CD4-positive, alpha-beta T cell (primary cell): Measurements from ENCODE around the gene KRTAP24-1. TPM values are rescaled to one million over a fixed set of nuclear protein-coding genes. Genes with fewer than 3 reads are reported as not detected.

Source experiments
- ATAC-seq: fragments of 200-7000 bp; cut with Tn5 transposase; one replicate; pipeline ENCODE4 v1.10.0; 2022; ENCODE audit warnings: mild to moderate bottlenecking; ENCODE audit not compliant: poor library complexity
- CTCF ChIA-PET: fragments of 350-600 bp; sonication (Branson Sonifier 250); formaldehyde crosslinking; loops from one replicate; lab custom pipeline; 2021; ENCODE audit warnings: antibody characterized with exemption, inconsistent platforms; lab: Charles Lee
- POLR2A ChIA-PET: fragments of 350-600 bp; sonication (Branson Sonifier 250); formaldehyde crosslinking; loops from one replicate; lab custom pipeline; 2021; ENCODE audit warnings: antibody characterized with exemption, inconsistent platforms; lab: Charles Lee
- DNase-seq, 14 experiments: peaks; one replicate each; pipeline ENCODE4 v3.0.0-alpha.2; 2013 to 2020; ENCODE audit warnings: mixed read lengths in 2 of 14
- H3K27ac ChIP-seq, 2 donors: one replicate each; pipeline versions ENCODE4 v1.5.1 to v1.7.0; 2013; ENCODE audit warnings: low read length in 2 of 2, low read depth in 1 of 2, mild to moderate bottlenecking in 1 of 2
- H3K27me3 ChIP-seq, 2 experiments: 1 replicate in 1 of 2; 2 replicates in 1 of 2; pipeline versions ENCODE4 v1.6.1 to v1.7.0; 2013; ENCODE audit warnings: low read length in 2 of 2, control low read depth in 1 of 2, mild to moderate bottlenecking in 1 of 2, moderate library complexity in 1 of 2; ENCODE audit not compliant: insufficient read depth in 2 of 2, control insufficient read depth in 1 of 2
- H3K36me3 ChIP-seq: one replicate; pipeline ENCODE4 v1.6.1; 2013; ENCODE audit warnings: low read length, control low read depth; ENCODE audit not compliant: insufficient read depth
- H3K4me1 ChIP-seq: one replicate; pipeline ENCODE4 v1.6.1; 2013; ENCODE audit warnings: low read length, control low read depth; ENCODE audit not compliant: insufficient read depth
- H3K4me3 ChIP-seq: one replicate; pipeline ENCODE4 v1.5.1; 2013; ENCODE audit warnings: mild to moderate bottlenecking, low read length, moderate library complexity
- H3K9me3 ChIP-seq, 2 experiments: 1 replicate in 1 of 2; 2 replicates in 1 of 2; pipeline versions ENCODE4 v1.6.1 to v1.7.0; 2013; ENCODE audit warnings: low read length in 2 of 2, mild to moderate bottlenecking in 2 of 2, control low read depth in 1 of 2, moderate library complexity in 1 of 2; ENCODE audit not compliant: control insufficient read depth in 1 of 2, insufficient read depth in 1 of 2
- H3K27ac Mint-ChIP-seq: one replicate; pipeline ENCODE4 v1.8.0; 2020; ENCODE audit warnings: mixed read lengths
- H3K27me3 Mint-ChIP-seq: one replicate; pipeline ENCODE4 v1.8.0; 2021; ENCODE audit warnings: mixed read lengths
- H3K36me3 Mint-ChIP-seq: one replicate; pipeline ENCODE4 v1.8.0; 2021; ENCODE audit warnings: low read depth, mixed read lengths
- H3K4me1 Mint-ChIP-seq: one replicate; pipeline ENCODE4 v1.8.0; 2021; ENCODE audit warnings: low read depth, mixed read lengths
- H3K4me3 Mint-ChIP-seq: one replicate; pipeline ENCODE4 v1.8.0; 2020; ENCODE audit warnings: mild to moderate bottlenecking, mixed read lengths
- H3K9me3 Mint-ChIP-seq: one replicate; pipeline ENCODE4 v1.8.0; 2020; ENCODE audit warnings: mixed read lengths
- CTCF ChIP-seq: fragments of 200-600 bp; IDR thresholded peaks from one replicate; pipeline ENCODE4 v1.8.0; 2022; ENCODE audit warnings: antibody characterized with exemption, mild to moderate bottlenecking
- intact Hi-C, 2 experiments: fragments of 100-400 bp; cut with DNase I in 1 of 2; cut with micrococcal nuclease in 1 of 2; formaldehyde crosslinking; loops; one replicate each; pipeline versions ENCODE4 v1.15.1 to v1.9.0; 2023 to 2025; cut with DNase I, micrococcal nuclease
- polyA plus RNA-seq, 2 donors: library from polyadenylated mRNA; unstranded; fragments of 120-200 nt; gene quantifications; one replicate each; pipeline ENCODE4 v1.2.1, GENCODE V29; 2013
- total RNA-seq, 174 experiments: library from RNA in 2 of 174; stranded (reverse) in 2 of 174; gene quantifications; one replicate each; pipeline ENCODE4 v1.2.3 and lab custom pipeline; 2021 to 2026

Gene KRTAP24-1
- total RNA-seq (not detected), total RNA-seq (lab: John Stamatoyannopoulos, UW) (0 reads per million in 172 experiments)
- polyA plus RNA-seq (2013, experiment 1 of 2) = not detected
- polyA plus RNA-seq (2013, experiment 2 of 2) = not detected

GRCh38 chr21:30282850-30283249 lies at the start of gene KRTAP24-1:
Gene KRTAP24-1, minus strand, starts transcription at chr21:30282950. Its CDS starts 18 bp downstream, at chr21:30282932.
- Mint-ChIP-seq H3K27ac (no peak within 1 kb of the TSS), H3K4me3 (no peak within 1 kb of the TSS), H3K9me3 (no peaks in the 10 kb centered on the region), H3K27me3 (no peaks in the 10 kb centered on the region), H3K4me1 (no peaks in the 10 kb centered on the region), H3K36me3 (no peaks in the 10 kb centered on the region)
- H3K36me3 ChIP-seq = no peaks in the 10 kb centered on the region
- TF ChIP-seq CTCF = no peak
- no peaks in the 10 kb centered on the region for H3K4me1 ChIP-seq
- no peak for DNase-seq
- intact Hi-C loops = no loop called here
- no peak within 1 kb of the TSS for H3K27ac ChIP-seq
- ChIA-PET POLR2A (no interaction called here), CTCF (no interaction called here)
- no peak within 1 kb of the TSS for H3K4me3 ChIP-seq
- ATAC-seq = no peak
- H3K9me3 ChIP-seq = no peaks in the 10 kb centered on the region
- H3K27me3 ChIP-seq = no peaks in the 10 kb centered on the region

- no peak overlapping the region for H3K4me3 ChIP-seq
- no peaks in the 10 kb centered on the region for H3K27me3 Mint-ChIP-seq
- intact Hi-C loops = no loop called here
- H3K36me3 Mint-ChIP-seq = no peaks in the 10 kb centered on the region
- no peak overlapping the region for H3K27ac Mint-ChIP-seq
- H3K4me3 Mint-ChIP-seq = no peak overlapping the region
- ATAC-seq (no peak), DNase-seq (no peak)
- no peaks in the 10 kb centered on the region for H3K36me3 ChIP-seq
- peaks cover 0 to 13% of the 10 kb centered on the region in 2 experiments for H3K9me3 ChIP-seq
- no peaks in the 10 kb centered on the region for H3K4me1 Mint-ChIP-seq
- H3K27ac ChIP-seq = no peak overlapping the region
- H3K9me3 Mint-ChIP-seq = peaks cover 12% of the 10 kb centered on the region
- ChIA-PET CTCF (interaction anchor here (2.2 kb wide), 1 partner anchor 10 kb away, joined by 6 read pairs; no protein-coding TSS in a partner anchor), POLR2A (no interaction called here)
- no peaks in the 10 kb centered on the region for H3K27me3 ChIP-seq
- H3K4me1 ChIP-seq = no peaks in the 10 kb centered on the region
- no peak for TF ChIP-seq CTCF
Measured at GRCh38 chr21:30329203-30329875, 46.6 kb upstream of the KRTAP24-1 start.

- H3K4me1 ChIP-seq = no peaks in the 10 kb centered on the region
- DNase-seq (no peak), ATAC-seq (no peak)
- peaks cover 12% of the 10 kb centered on the region for H3K9me3 Mint-ChIP-seq
- H3K9me3 ChIP-seq = peaks cover 0 to 13% of the 10 kb centered on the region in 2 experiments
- no peaks in the 10 kb centered on the region for H3K27me3 Mint-ChIP-seq
- no peak overlapping the region for H3K4me3 Mint-ChIP-seq
- H3K4me3 ChIP-seq = no peak overlapping the region
- intact Hi-C loops = no loop called here
- H3K27me3 ChIP-seq = no peaks in the 10 kb centered on the region
- H3K4me1 Mint-ChIP-seq = no peaks in the 10 kb centered on the region
- H3K27ac ChIP-seq = no peak overlapping the region
- ChIA-PET CTCF (no interaction called here), POLR2A (no interaction called here)
- no peaks in the 10 kb centered on the region for H3K36me3 Mint-ChIP-seq
- no peak overlapping the region for H3K27ac Mint-ChIP-seq
- H3K36me3 ChIP-seq = no peaks in the 10 kb centered on the region
- TF ChIP-seq CTCF = no peak
Measured at GRCh38 chr21:30326390-30326789, 43.6 kb upstream of the KRTAP24-1 start.
